Measurements from ENCODE around the gene RASAL1. TPM values are rescaled to one million over a fixed set of nuclear protein-coding genes. Genes with fewer than 3 reads are reported as not detected.

The RASAL1 gene
- total RNA-seq, 1 experiment from 2014 or later = 16.0 TPM

DNA sequence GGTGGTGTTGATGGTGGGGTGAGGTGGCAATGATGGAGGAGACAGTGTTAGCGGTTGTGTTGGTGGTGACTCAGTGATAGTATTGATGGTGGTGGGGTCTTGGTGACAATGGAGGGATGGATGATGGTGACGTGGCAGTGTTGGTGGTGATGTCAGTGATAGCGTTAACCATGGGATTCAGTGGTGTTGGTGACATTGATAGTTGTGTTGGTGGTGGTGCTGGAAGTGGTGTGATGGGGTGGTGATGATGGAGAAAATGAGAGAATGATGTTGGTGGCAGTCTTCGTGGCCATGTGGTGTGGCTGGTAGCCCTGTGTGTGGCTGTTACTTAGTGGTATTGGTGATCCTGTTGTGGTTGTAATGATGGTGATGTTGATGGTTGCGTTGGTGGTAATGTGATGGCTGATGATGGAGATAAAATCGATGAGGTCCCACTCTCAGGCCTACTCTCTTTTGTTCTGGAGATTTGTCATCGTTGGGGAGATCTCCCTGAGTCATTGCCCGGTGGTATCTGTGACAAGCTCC is 76.4 kb downstream of the RASAL1 start:
- Histone ChIP-seq H2AFZ (ENCODE audit: low read depth, low read length, poor library complexity, severe bottlenecking) (no peak overlapping the region), H3K4me2 (ENCODE audit: low read length) (no peak overlapping the region), H3K27ac (ENCODE audit: low read depth, low read length) (no peak overlapping the region), H3K9me2 (ENCODE audit: insufficient read depth) (no peaks in the 10 kb centered on the region), H3K4me3 (replicated peaks in 1 of 2; ENCODE audit: low read depth in 1 of 2, low read length in 2 of 2) (no peak overlapping the region), H3K4me1 (ENCODE audit: control insufficient read depth in 1 of 2, insufficient read depth in 2 of 2, low read length in 2 of 2) (no peaks in the 10 kb centered on the region), H3K9ac (ENCODE audit: low read length) (no peak overlapping the region), H3K36me3 (ENCODE audit: control insufficient read depth in 1 of 2, insufficient read depth in 2 of 2, low read length in 2 of 2) (no peaks in the 10 kb centered on the region), H3K79me2 (ENCODE audit: insufficient read depth, low read length) (no peaks in the 10 kb centered on the region), H4K20me1 (ENCODE audit: insufficient read depth) (no peaks in the 10 kb centered on the region), H3K9me3 (ENCODE audit: control insufficient read depth in 1 of 2, insufficient read depth in 1 of 2, low read depth in 1 of 2, low read length in 2 of 2) (no peaks in the 10 kb centered on the region), H3K27me3 (ENCODE audit: insufficient read depth, low read length) (peaks cover 9% of the 10 kb centered on the region; the same call in 1 of the 2 replicates)
- no peak for ATAC-seq
- ChIA-PET POLR2A (no interaction called here), RAD21 (ENCODE audit: low non-redundant PET in 1 of 2, low total read pairs in 2 of 2, uncharacterized antibody in 2 of 2, unreplicated experiment in 2 of 2) (no interaction called here), CTCF (no interaction called here)
- intact Hi-C loops (cut with micrococcal nuclease) = no loop called here
- TF ChIP-seq EZH2 (IDR thresholded peaks at IDR 0.05) = no peak
- TF ChIP-seq, protein P1, sequence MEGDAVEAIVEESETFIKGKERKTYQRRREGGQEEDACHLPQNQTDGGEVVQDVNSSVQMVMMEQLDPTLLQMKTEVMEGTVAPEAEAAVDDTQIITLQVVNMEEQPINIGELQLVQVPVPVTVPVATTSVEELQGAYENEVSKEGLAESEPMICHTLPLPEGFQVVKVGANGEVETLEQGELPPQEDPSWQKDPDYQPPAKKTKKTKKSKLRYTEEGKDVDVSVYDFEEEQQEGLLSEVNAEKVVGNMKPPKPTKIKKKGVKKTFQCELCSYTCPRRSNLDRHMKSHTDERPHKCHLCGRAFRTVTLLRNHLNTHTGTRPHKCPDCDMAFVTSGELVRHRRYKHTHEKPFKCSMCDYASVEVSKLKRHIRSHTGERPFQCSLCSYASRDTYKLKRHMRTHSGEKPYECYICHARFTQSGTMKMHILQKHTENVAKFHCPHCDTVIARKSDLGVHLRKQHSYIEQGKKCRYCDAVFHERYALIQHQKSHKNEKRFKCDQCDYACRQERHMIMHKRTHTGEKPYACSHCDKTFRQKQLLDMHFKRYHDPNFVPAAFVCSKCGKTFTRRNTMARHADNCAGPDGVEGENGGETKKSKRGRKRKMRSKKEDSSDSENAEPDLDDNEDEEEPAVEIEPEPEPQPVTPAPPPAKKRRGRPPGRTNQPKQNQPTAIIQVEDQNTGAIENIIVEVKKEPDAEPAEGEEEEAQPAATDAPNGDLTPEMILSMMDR (IDR thresholded peaks at IDR 0.05 in 2 of 3, conservative IDR thresholded peaks at IDR 0.05 in 1 of 3; ENCODE audit: borderline replicate concordance in 1 of 3, insufficient read depth in 1 of 3, low read depth in 2 of 3, low read length in 2 of 3) = no peak
- DNase-seq (ENCODE audit: low read depth, low spot score) = no peak
- no TSS peak for BruUV-seq (replicated peaks)

DNA sequence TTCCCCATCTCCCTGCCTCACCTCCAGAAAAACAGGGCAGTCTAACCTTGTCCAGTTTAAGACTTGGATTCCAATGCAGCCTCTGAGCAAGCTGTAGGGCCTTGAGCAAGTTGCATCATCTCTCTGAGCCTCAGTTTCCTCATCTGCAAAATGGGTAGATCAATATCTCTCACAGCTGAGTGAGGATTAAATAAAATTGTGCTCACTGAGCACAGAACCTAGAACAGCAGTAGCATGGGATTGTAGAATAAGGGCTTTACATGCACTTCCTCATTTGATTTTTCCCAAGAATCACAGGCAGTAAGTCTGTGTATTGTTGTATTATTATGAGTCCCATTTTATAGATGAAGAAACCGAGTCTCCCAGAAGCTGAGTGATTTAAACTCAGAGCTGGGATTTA is 77.0 kb downstream of the RASAL1 start:
- ChIA-PET CTCF (no interaction called here), RAD21 (ENCODE audit: low non-redundant PET in 1 of 2, low total read pairs in 2 of 2, uncharacterized antibody in 2 of 2, unreplicated experiment in 2 of 2) (no interaction called here), POLR2A (no interaction called here)
- H3K4me2 ChIP-seq (ENCODE audit: low read length) = no peak overlapping the region
- H3K9ac ChIP-seq (ENCODE audit: low read length) = no peak overlapping the region
- BruUV-seq (replicated peaks) = no TSS peak
- H3K9me2 ChIP-seq (ENCODE audit: insufficient read depth) = no peaks in the 10 kb centered on the region
- H3K27me3 ChIP-seq (ENCODE audit: insufficient read depth, low read length) = peaks cover 11% of the 10 kb centered on the region; the same call in 1 of the 2 replicates
- H4K20me1 ChIP-seq (ENCODE audit: insufficient read depth) = no peaks in the 10 kb centered on the region
- ATAC-seq = no peak
- H3K79me2 ChIP-seq (ENCODE audit: insufficient read depth, low read length) = no peaks in the 10 kb centered on the region
- no peak overlapping the region for H2AFZ ChIP-seq (ENCODE audit: low read depth, low read length, poor library complexity, severe bottlenecking)
- intact Hi-C loops (cut with micrococcal nuclease) = no loop called here
- no peaks in the 10 kb centered on the region for H3K4me1 ChIP-seq (ENCODE audit: control insufficient read depth in 1 of 2, insufficient read depth in 2 of 2, low read length in 2 of 2)
- DNase-seq (ENCODE audit: low read depth, low spot score) = no peak
- no peak overlapping the region for H3K4me3 ChIP-seq (replicated peaks in 1 of 2; ENCODE audit: low read depth in 1 of 2, low read length in 2 of 2)
- no peak overlapping the region for H3K27ac ChIP-seq (ENCODE audit: low read depth, low read length)
- TF ChIP-seq EZH2phosphoT487 (IDR thresholded peaks at IDR 0.05; ENCODE audit: borderline replicate concordance) (no peak), RAD21 (IDR thresholded peaks at IDR 0.05; ENCODE audit: low read depth) (no peak), POLR2A (IDR thresholded peaks at IDR 0.05; ENCODE audit: borderline replicate concordance, extremely low read depth, insufficient read depth, insufficient read length) (no peak), SP1 (IDR thresholded peaks at IDR 0.05; ENCODE audit: low read depth) (no peak), ZFX (IDR thresholded peaks at IDR 0.05) (no peak), FOSL1 (IDR thresholded peaks at IDR 0.05; ENCODE audit: low read depth) (no peak), EZH2 (IDR thresholded peaks at IDR 0.05) (no peak), SIN3A (IDR thresholded peaks at IDR 0.05; ENCODE audit: low read depth) (no peak)
- H3K36me3 ChIP-seq (ENCODE audit: control insufficient read depth in 1 of 2, insufficient read depth in 2 of 2, low read length in 2 of 2) = no peaks in the 10 kb centered on the region
- no peaks in the 10 kb centered on the region for H3K9me3 ChIP-seq (ENCODE audit: control insufficient read depth in 1 of 2, insufficient read depth in 1 of 2, low read depth in 1 of 2, low read length in 2 of 2)
